Naive thymus-derived CD4-positive, alpha-beta T cell (primary cell): ENCODE results near the gene GRK5. TPM values are rescaled to one million over a fixed set of nuclear protein-coding genes. Genes with fewer than 3 reads are reported as not detected.
A peak's percentile ranks its signal among the peaks of the same experiment; 100 is the strongest.

ENCODE experiments used
- ATAC-seq: fragments of 150-1000 bp; cut with Tn5 transposase; 2 replicates; pipeline ENCODE4 v1.10.0; 2021; ENCODE audit warnings: mild to moderate bottlenecking, moderate library complexity
- CTCF ChIA-PET: fragments of 350-600 bp; sonication (Branson Sonifier 250); formaldehyde crosslinking; loops from one replicate; lab custom pipeline; 2021; ENCODE audit warnings: antibody characterized with exemption; lab: Charles Lee
- POLR2A ChIA-PET: fragments of 350-600 bp; sonication (Branson Sonifier 250); formaldehyde crosslinking; loops from one replicate; lab custom pipeline; 2021; ENCODE audit warnings: antibody characterized with exemption, inconsistent platforms; lab: Charles Lee
- DNase-seq, 9 donors: peaks; one replicate each; pipeline versions ENCODE4 v3.0.0 to v3.0.0-alpha.2; 2020 to 2022; ENCODE audit warnings: mixed read lengths in 1 of 9
- H3K27ac ChIP-seq: one replicate; pipeline ENCODE4 v1.7.0; 2013; ENCODE audit warnings: mild to moderate bottlenecking, low read depth, low read length, moderate library complexity
- H3K27me3 ChIP-seq, 2 donors: one replicate each; pipeline ENCODE4 v1.7.0; 2013; ENCODE audit warnings: low read length in 2 of 2, mild to moderate bottlenecking in 2 of 2, moderate library complexity in 2 of 2; ENCODE audit not compliant: control insufficient read depth in 2 of 2, insufficient read depth in 2 of 2
- H3K36me3 ChIP-seq, 3 experiments: 1 replicate in 2 of 3; 2 replicates in 1 of 3; pipeline ENCODE4 v1.7.0; 2013; ENCODE audit warnings: low read length in 3 of 3, mild to moderate bottlenecking in 3 of 3, moderate library complexity in 1 of 3; ENCODE audit not compliant: insufficient read depth in 3 of 3, control insufficient read depth in 2 of 3
- H3K4me1 ChIP-seq, 2 donors: one replicate each; pipeline ENCODE4 v1.7.0; 2013; ENCODE audit warnings: low read length in 2 of 2, mild to moderate bottlenecking in 2 of 2, moderate library complexity in 1 of 2; ENCODE audit not compliant: control insufficient read depth in 2 of 2, insufficient read depth in 2 of 2
- H3K4me3 ChIP-seq: 2 replicates; pipeline ENCODE4 v1.7.0; 2013; ENCODE audit warnings: mild to moderate bottlenecking, low read length
- H3K9me3 ChIP-seq, 3 experiments: 1 replicate in 2 of 3; 2 replicates in 1 of 3; pipeline ENCODE4 v1.7.0; 2013; ENCODE audit warnings: low read length in 3 of 3; ENCODE audit not compliant: control insufficient read depth in 2 of 3
- H3K27ac Mint-ChIP-seq, 9 donors: one replicate each; pipeline ENCODE4 v1.8.0; 2020 to 2022; ENCODE audit warnings: mixed read lengths in 9 of 9, mild to moderate bottlenecking in 8 of 9, moderate library complexity in 5 of 9, inconsistent platforms in 2 of 9
- H3K27me3 Mint-ChIP-seq, 5 donors: one replicate each; pipeline ENCODE4 v1.8.0; 2021 to 2022; ENCODE audit warnings: mixed read lengths in 5 of 5, mild to moderate bottlenecking in 1 of 5
- H3K36me3 Mint-ChIP-seq, 5 donors: one replicate each; pipeline ENCODE4 v1.8.0; 2020 to 2022; ENCODE audit warnings: mixed read lengths in 5 of 5, mild to moderate bottlenecking in 3 of 5, inconsistent platforms in 1 of 5
- H3K4me1 Mint-ChIP-seq, 7 donors: one replicate each; pipeline ENCODE4 v1.8.0; 2020 to 2022; ENCODE audit warnings: mixed read lengths in 7 of 7, mild to moderate bottlenecking in 3 of 7, inconsistent platforms in 1 of 7
- H3K4me3 Mint-ChIP-seq, 10 donors: one replicate each; pipeline ENCODE4 v1.8.0; 2020 to 2022; ENCODE audit warnings: mild to moderate bottlenecking in 10 of 10, mixed read lengths in 10 of 10, moderate library complexity in 6 of 10, inconsistent platforms in 2 of 10
- H3K9me3 Mint-ChIP-seq, 11 donors: one replicate each; pipeline ENCODE4 v1.8.0; 2020 to 2022; ENCODE audit warnings: mixed read lengths in 11 of 11, mild to moderate bottlenecking in 4 of 11, inconsistent platforms in 1 of 11, moderate library complexity in 1 of 11
- intact Hi-C, 2 donors: fragments of 100-400 bp; cut with micrococcal nuclease; formaldehyde crosslinking; loops; one replicate each; pipeline ENCODE4 v1.15.1; 2023
- polyA plus RNA-seq, 2 donors: library from polyadenylated mRNA; unstranded; fragments of 300-500 nt; fragmentation: Illumina TruSeq; gene quantifications; one replicate each; pipeline ENCODE4 v1.2.3, GENCODE V29; 2021
- total RNA-seq, 6 experiments: library from RNA in 5 of 6; stranded (reverse) in 5 of 6; gene quantifications; 1 replicate in 5 of 6; 2 replicates in 1 of 6; pipeline ENCODE4 v1.2.3 and lab custom pipeline; 2021 to 2026

The GRK5 gene
- total and polyA plus RNA-seq, 7 experiments from 2014 or later: 16.4 to 45.2 (median 30.3) TPM

- Mint-ChIP-seq H3K4me3 (peak overlapping the region in 2 of 10 donors; percentile 16 to 45), H3K9me3 (no peaks in the 10 kb centered on the region)
Measured at GRCh38 chr10:119383174-119383856, 175.9 kb downstream of the GRK5 start.

GRCh38 chr10:119384127-119384526 is 176.8 kb downstream of the GRK5 start:
- Histone ChIP-seq H3K4me3 (no peak overlapping the region), H3K27ac (no peak overlapping the region), H3K4me1 (peaks cover 0 to 18% of the 10 kb centered on the region in 2 donors), H3K9me3 (no peaks in the 10 kb centered on the region), H3K27me3 (no peaks in the 10 kb centered on the region), H3K36me3 (peaks cover 0 to 35% (median 0%) of the 10 kb centered on the region in 3 experiments)
- Mint-ChIP-seq H3K27me3 (no peaks in the 10 kb centered on the region), H3K36me3 (peaks cover 23 to 76% (median 41%) of the 10 kb centered on the region in 5 donors), H3K9me3 (no peaks in the 10 kb centered on the region), H3K4me3 (peak overlapping the region in 2 of 10 donors; percentile 25 to 40), H3K4me1 (peaks cover 17 to 37% (median 20%) of the 10 kb centered on the region in 7 donors), H3K27ac (peak overlapping the region in 3 of 9 donors; percentile 26 to 65 (median 65))
- no peak for ATAC-seq
- ChIA-PET POLR2A (no interaction called here), CTCF (no interaction called here)
- intact Hi-C loops: no loop called here
- DNase-seq: no peak

More at GRCh38 chr10:119383174-119383856, 175.9 kb downstream of the GRK5 start:
- no peak overlapping the region for H3K4me3 ChIP-seq
- H3K36me3 ChIP-seq: peaks cover 0 to 35% (median 0%) of the 10 kb centered on the region in 3 experiments
- H3K9me3 ChIP-seq: no peaks in the 10 kb centered on the region
- peaks cover 15 to 42% (median 20%) of the 10 kb centered on the region in 7 donors for H3K4me1 Mint-ChIP-seq
- DNase-seq (no peak), ATAC-seq (peak; percentile 34)
- H3K27me3 Mint-ChIP-seq: no peaks in the 10 kb centered on the region
- peak overlapping the region in 6 of 9 donors; percentile 5 to 44 (median 30) for H3K27ac Mint-ChIP-seq
- CTCF ChIA-PET: no interaction called here
- H3K4me1 ChIP-seq: peaks cover 0 to 19% of the 10 kb centered on the region in 2 donors
- intact Hi-C loops: no loop called here
- H3K36me3 Mint-ChIP-seq: peaks cover 23 to 76% (median 41%) of the 10 kb centered on the region in 5 donors
- H3K27ac ChIP-seq: no peak overlapping the region
- H3K27me3 ChIP-seq: no peaks in the 10 kb centered on the region
- POLR2A ChIA-PET: interaction anchor here (0.6 kb wide), 1 partner anchor 222 kb away, joined by 3 read pairs; no protein-coding TSS in a partner anchor

GRCh38 chr10:119386666-119387065 is 179.3 kb downstream of the GRK5 start:
- Histone ChIP-seq H3K4me3 (no peak overlapping the region), H3K27ac (no peak overlapping the region), H3K36me3 (peaks cover 0 to 20% (median 0%) of the 10 kb centered on the region in 3 experiments), H3K4me1 (peaks cover 0 to 11% of the 10 kb centered on the region in 2 donors), H3K27me3 (no peaks in the 10 kb centered on the region), H3K9me3 (no peaks in the 10 kb centered on the region)
- ChIA-PET CTCF (interaction anchor here (0.6 kb wide), 2 partner anchors 31 to 299 kb away, joined by 3 read pairs; no protein-coding TSS in a partner anchor), POLR2A (interaction anchor here (0.7 kb wide), 1 partner anchor 88 kb away, joined by 3 read pairs; no protein-coding TSS in a partner anchor)
- no peak for ATAC-seq
- Mint-ChIP-seq H3K4me1 (peaks cover 19 to 27% (median 22%) of the 10 kb centered on the region in 7 donors), H3K4me3 (no peak overlapping the region), H3K36me3 (peaks cover 19 to 69% (median 35%) of the 10 kb centered on the region in 5 donors), H3K9me3 (no peaks in the 10 kb centered on the region), H3K27me3 (no peaks in the 10 kb centered on the region), H3K27ac (no peak overlapping the region)
- no peak for DNase-seq
- intact Hi-C loops: no loop called here

- POLR2A ChIA-PET: no interaction called here
- no peak for DNase-seq
- ATAC-seq: no peak
- Histone ChIP-seq H3K27ac (no peak overlapping the region), H3K4me1 (peaks cover 0 to 7% of the 10 kb centered on the region in 2 donors), H3K9me3 (no peaks in the 10 kb centered on the region), H3K27me3 (no peaks in the 10 kb centered on the region), H3K4me3 (no peak overlapping the region), H3K36me3 (peaks cover 0 to 9% (median 0%) of the 10 kb centered on the region in 3 experiments)
- H3K27me3 Mint-ChIP-seq: no peaks in the 10 kb centered on the region
- intact Hi-C loops: no loop called here
- H3K36me3 Mint-ChIP-seq: peaks cover 16 to 50% (median 23%) of the 10 kb centered on the region in 5 donors
- no peaks in the 10 kb centered on the region for H3K9me3 Mint-ChIP-seq
- no peak overlapping the region for H3K4me3 Mint-ChIP-seq
- H3K27ac Mint-ChIP-seq: no peak overlapping the region
- peaks cover 13 to 24% (median 19%) of the 10 kb centered on the region in 7 donors for H3K4me1 Mint-ChIP-seq
- CTCF ChIA-PET: interaction anchor here (0.6 kb wide), 1 partner anchor 470 kb away, joined by 5 read pairs; no protein-coding TSS in a partner anchor
Measured at GRCh38 chr10:119388849-119389345, 181.5 kb downstream of the GRK5 start.

DNA sequence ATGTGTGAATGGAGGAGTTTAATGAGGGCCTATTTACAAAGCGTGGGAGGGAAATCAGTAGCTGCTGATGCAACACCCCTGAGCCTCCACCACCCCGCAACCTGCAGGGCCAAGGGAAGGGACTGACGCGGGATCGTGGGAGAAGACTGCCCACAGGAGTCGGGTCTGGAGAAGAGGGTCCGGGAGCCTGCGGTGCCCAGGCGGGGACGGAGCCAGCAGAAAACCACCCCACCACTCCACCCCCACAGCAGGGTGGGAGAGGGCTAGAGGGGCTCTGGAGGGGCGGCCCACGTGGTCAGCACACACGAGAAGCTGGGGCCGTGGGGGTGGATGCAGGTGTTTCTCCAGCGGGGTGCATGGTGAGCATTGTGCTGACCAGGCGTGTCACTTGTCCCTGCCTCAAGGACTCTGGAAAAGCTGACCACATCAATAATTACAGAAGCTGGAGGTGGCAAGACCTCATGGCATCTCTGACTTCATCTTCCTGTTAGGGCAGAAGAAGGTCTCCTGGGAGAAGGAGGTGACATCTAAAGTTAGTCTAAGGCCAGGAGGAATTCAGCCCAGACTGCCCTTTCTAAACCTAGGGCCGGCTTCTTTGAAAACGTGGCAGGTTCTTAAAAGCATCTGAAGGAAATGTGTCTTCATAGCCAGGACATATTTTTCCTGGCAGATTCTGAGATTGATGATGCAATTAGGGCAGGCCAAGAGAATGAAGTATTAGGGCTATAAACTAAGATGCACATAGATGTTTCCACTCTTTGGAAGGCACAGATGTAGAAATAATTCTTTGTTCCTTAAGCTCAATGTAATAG is 184.3 kb downstream of the GRK5 start:
- Histone ChIP-seq H3K27ac (no peak overlapping the region), H3K36me3 (peaks cover 0 to 9% (median 0%) of the 10 kb centered on the region in 3 experiments), H3K4me3 (no peak overlapping the region), H3K9me3 (no peaks in the 10 kb centered on the region), H3K4me1 (no peaks in the 10 kb centered on the region), H3K27me3 (no peaks in the 10 kb centered on the region)
- DNase-seq: no peak
- intact Hi-C loops: no loop called here
- no peak for ATAC-seq
- Mint-ChIP-seq H3K4me3 (no peak overlapping the region), H3K27me3 (no peaks in the 10 kb centered on the region), H3K27ac (peak overlapping the region in 1 of 9 donors; percentile 20), H3K36me3 (peaks cover under 1 to 26% (median 5%) of the 10 kb centered on the region in 5 donors), H3K4me1 (peaks cover 11 to 31% (median 15%) of the 10 kb centered on the region in 7 donors), H3K9me3 (peaks cover 0 to 2% (median 0%) of the 10 kb centered on the region in 11 donors)
- CTCF ChIA-PET: interaction anchor here (0.6 kb wide), 1 partner anchor 1347 kb away, joined by 3 read pairs; no protein-coding TSS in a partner anchor
- POLR2A ChIA-PET: no interaction called here

DNA sequence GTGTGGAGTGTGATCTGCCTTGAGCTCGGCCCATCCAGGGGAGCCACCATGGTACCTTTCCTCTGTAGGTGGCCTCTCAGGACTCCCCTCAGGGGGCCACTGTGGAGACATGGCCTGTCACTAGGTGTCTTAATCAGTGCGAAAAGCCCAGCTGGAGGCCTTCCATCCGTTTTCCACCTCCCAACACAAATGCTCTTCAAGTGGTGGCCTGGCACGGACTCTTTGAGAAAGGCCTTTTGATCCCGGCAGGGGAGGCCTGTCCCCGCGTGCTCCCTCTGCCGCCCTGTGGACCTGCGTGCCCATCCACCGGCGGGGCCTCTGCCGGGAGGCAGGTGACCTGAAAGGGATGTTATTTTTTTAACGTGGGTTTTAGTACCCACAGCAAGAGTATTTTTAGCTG is 185.6 kb downstream of the GRK5 start:
- ChIA-PET CTCF (no interaction called here), POLR2A (interaction anchor here (0.6 kb wide), 1 partner anchor 87 kb away, joined by 3 read pairs; no protein-coding TSS in a partner anchor)
- H3K36me3 Mint-ChIP-seq: peaks cover 0 to 20% (median 8%) of the 10 kb centered on the region in 5 donors
- no peak for DNase-seq
- Histone ChIP-seq H3K9me3 (no peaks in the 10 kb centered on the region), H3K4me3 (no peak overlapping the region), H3K27ac (no peak overlapping the region), H3K4me1 (no peaks in the 10 kb centered on the region), H3K36me3 (peaks cover 0 to 14% (median 4%) of the 10 kb centered on the region in 3 experiments), H3K27me3 (no peaks in the 10 kb centered on the region)
- no peaks in the 10 kb centered on the region for H3K27me3 Mint-ChIP-seq
- no peak for ATAC-seq
- H3K27ac Mint-ChIP-seq: no peak overlapping the region
- H3K4me1 Mint-ChIP-seq: peaks cover 11 to 31% (median 15%) of the 10 kb centered on the region in 7 donors
- peaks cover 0 to 2% (median 0%) of the 10 kb centered on the region in 11 donors for H3K9me3 Mint-ChIP-seq
- intact Hi-C loops: no loop called here
- no peak overlapping the region for H3K4me3 Mint-ChIP-seq
